Activated naive CD4-positive, alpha-beta T cell treated with anti-CD3 and anti-CD28 coated beads for 36 hours (primary cell): ENCODE data around the gene MRPS34. TPM values are rescaled to one million over a fixed set of nuclear protein-coding genes. Genes with fewer than 3 reads are reported as not detected.

Experiments used
- CTCF ChIA-PET: fragments of 350-600 bp; sonication (Branson Sonifier 250); formaldehyde crosslinking; loops from one replicate; lab custom pipeline; 2021; ENCODE audit warnings: antibody characterized with exemption; lab: Charles Lee
- DNase-seq: peaks from one replicate; pipeline ENCODE4 v3.0.0-alpha.2; 2020
- H3K27ac Mint-ChIP-seq: one replicate; pipeline ENCODE4 v1.8.0; 2021; ENCODE audit warnings: mild to moderate bottlenecking, mixed read lengths
- H3K27me3 Mint-ChIP-seq: one replicate; pipeline ENCODE4 v1.8.0; 2021; ENCODE audit warnings: low read depth, mixed read lengths
- H3K36me3 Mint-ChIP-seq: one replicate; pipeline ENCODE4 v1.8.0; 2021; ENCODE audit warnings: low read depth, mixed read lengths
- H3K4me1 Mint-ChIP-seq: one replicate; pipeline ENCODE4 v1.8.0; 2021; ENCODE audit warnings: low read depth, mixed read lengths
- H3K4me3 Mint-ChIP-seq: one replicate; pipeline ENCODE4 v1.8.0; 2021; ENCODE audit warnings: mild to moderate bottlenecking, moderate library complexity, mixed read lengths
- H3K9me3 Mint-ChIP-seq: one replicate; pipeline ENCODE4 v1.8.0; 2021; ENCODE audit warnings: mixed read lengths
- intact Hi-C: fragments of 100-400 bp; cut with micrococcal nuclease; formaldehyde crosslinking; loops from one replicate; pipeline ENCODE4 v1.15.1; 2023
- total RNA-seq, 2 experiments: library from RNA; stranded (reverse); gene quantifications; one replicate each; pipeline ENCODE4 v1.2.3, GENCODE V29; 2021

The MRPS34 gene
- total RNA-seq, 2 experiments from 2014 or later: 122 to 138 TPM

- intact Hi-C loops: no loop called here
- Mint-ChIP-seq H3K4me1 (peaks cover 3% of the 10 kb centered on the region), H3K27me3 (no peaks in the 10 kb centered on the region), H3K27ac (no peak overlapping the region), H3K4me3 (no peak overlapping the region), H3K36me3 (peaks cover 3% of the 10 kb centered on the region), H3K9me3 (no peaks in the 10 kb centered on the region)
- CTCF ChIA-PET: no interaction called here
- no peak for DNase-seq
Observed at GRCh38 chr16:1762196-1762878, 10.6 kb downstream of the MRPS34 start.

GRCh38 chr16:1761751-1762150, 11.2 kb downstream of the MRPS34 start:
- Mint-ChIP-seq H3K27ac (no peak overlapping the region), H3K9me3 (no peaks in the 10 kb centered on the region)

GRCh38 chr16:1760911-1761310, 12.0 kb downstream of the MRPS34 start:
- H3K27ac Mint-ChIP-seq: no peak overlapping the region
- no peak overlapping the region for H3K4me3 Mint-ChIP-seq
- H3K27me3 Mint-ChIP-seq: no peaks in the 10 kb centered on the region
- DNase-seq: no peak
- intact Hi-C loops: no loop called here
- peaks cover 3% of the 10 kb centered on the region for H3K36me3 Mint-ChIP-seq
- CTCF ChIA-PET: no interaction called here
- H3K9me3 Mint-ChIP-seq: no peaks in the 10 kb centered on the region
- H3K4me1 Mint-ChIP-seq: peaks cover 10% of the 10 kb centered on the region

More at GRCh38 chr16:1761751-1762150, 11.2 kb downstream of the MRPS34 start:
- DNase-seq: no peak
- CTCF ChIA-PET: no interaction called here
- no peak overlapping the region for H3K4me3 Mint-ChIP-seq
- no peaks in the 10 kb centered on the region for H3K27me3 Mint-ChIP-seq
- peaks cover 3% of the 10 kb centered on the region for H3K36me3 Mint-ChIP-seq
- intact Hi-C loops: no loop called here
- peaks cover 8% of the 10 kb centered on the region for H3K4me1 Mint-ChIP-seq

- H3K36me3 Mint-ChIP-seq: peaks cover 3% of the 10 kb centered on the region
- no peaks in the 10 kb centered on the region for H3K27me3 Mint-ChIP-seq
- H3K4me3 Mint-ChIP-seq: no peak overlapping the region
- no peak for DNase-seq
- CTCF ChIA-PET: no interaction called here
- intact Hi-C loops: no loop called here
- no peaks in the 10 kb centered on the region for H3K9me3 Mint-ChIP-seq
- H3K27ac Mint-ChIP-seq: no peak overlapping the region
- H3K4me1 Mint-ChIP-seq: peaks cover 10% of the 10 kb centered on the region
Observed at GRCh38 chr16:1759511-1759910, 13.4 kb downstream of the MRPS34 start.

- Mint-ChIP-seq H3K4me3 (no peak overlapping the region), H3K4me1 (peaks cover 10% of the 10 kb centered on the region), H3K27ac (no peak overlapping the region), H3K9me3 (no peaks in the 10 kb centered on the region), H3K27me3 (no peaks in the 10 kb centered on the region), H3K36me3 (peaks cover 3% of the 10 kb centered on the region)
- intact Hi-C loops: no loop called here
- CTCF ChIA-PET: no interaction called here
- DNase-seq: no peak
Observed at GRCh38 chr16:1758923-1759322, 14.0 kb downstream of the MRPS34 start.

- Mint-ChIP-seq H3K4me1 (peaks cover 10% of the 10 kb centered on the region), H3K36me3 (peaks cover 3% of the 10 kb centered on the region), H3K27me3 (no peaks in the 10 kb centered on the region), H3K4me3 (no peak overlapping the region), H3K9me3 (no peaks in the 10 kb centered on the region), H3K27ac (no peak overlapping the region)
- CTCF ChIA-PET: no interaction called here
- no peak for DNase-seq
- intact Hi-C loops: no loop called here
Observed at GRCh38 chr16:1757714-1758461, 15.0 kb downstream of the MRPS34 start.

GRCh38 chr16:1754204-1754603, 18.7 kb downstream of the MRPS34 start:
- Mint-ChIP-seq H3K27me3 (no peaks in the 10 kb centered on the region), H3K9me3 (no peaks in the 10 kb centered on the region), H3K4me1 (peaks cover 10% of the 10 kb centered on the region), H3K27ac (no peak overlapping the region), H3K36me3 (peaks cover 2% of the 10 kb centered on the region), H3K4me3 (no peak overlapping the region)
- intact Hi-C loops: no loop called here
- CTCF ChIA-PET: no interaction called here
- no peak for DNase-seq

GRCh38 chr16:1752853-1753252, 20.1 kb downstream of the MRPS34 start:
- intact Hi-C loops: no loop called here
- CTCF ChIA-PET: interaction anchor here (0.6 kb wide), 1 partner anchor 22 kb away, joined by 3 read pairs; no protein-coding TSS in a partner anchor

GRCh38 chr16:1751946-1752345, 21.0 kb downstream of the MRPS34 start:
- CTCF ChIA-PET: no interaction called here
- Mint-ChIP-seq H3K4me3 (no peak overlapping the region), H3K36me3 (peaks cover 2% of the 10 kb centered on the region)

More at GRCh38 chr16:1752853-1753252, 20.1 kb downstream of the MRPS34 start:
- Mint-ChIP-seq H3K36me3 (peaks cover 2% of the 10 kb centered on the region), H3K4me3 (no peak overlapping the region), H3K9me3 (no peaks in the 10 kb centered on the region), H3K27ac (no peak overlapping the region), H3K4me1 (peaks cover 10% of the 10 kb centered on the region), H3K27me3 (no peaks in the 10 kb centered on the region)
- no peak for DNase-seq

GRCh38 chr16:1749152-1750117, 23.5 kb downstream of the MRPS34 start:
- Mint-ChIP-seq H3K27ac (no peak overlapping the region), H3K36me3 (peaks cover 4% of the 10 kb centered on the region), H3K9me3 (no peaks in the 10 kb centered on the region), H3K4me3 (no peak overlapping the region), H3K27me3 (no peaks in the 10 kb centered on the region), H3K4me1 (no peaks in the 10 kb centered on the region)
- DNase-seq: no peak
- CTCF ChIA-PET: interaction anchor here (0.8 kb wide), 1 partner anchor 25 kb away, joined by 3 read pairs; no protein-coding TSS in a partner anchor
- intact Hi-C loops: no loop called here

More at GRCh38 chr16:1751946-1752345, 21.0 kb downstream of the MRPS34 start:
- intact Hi-C loops: no loop called here
- H3K9me3 Mint-ChIP-seq: no peaks in the 10 kb centered on the region
- DNase-seq: no peak
- no peaks in the 10 kb centered on the region for H3K27me3 Mint-ChIP-seq
- peaks cover 3% of the 10 kb centered on the region for H3K4me1 Mint-ChIP-seq
- H3K27ac Mint-ChIP-seq: no peak overlapping the region

- Mint-ChIP-seq H3K9me3 (no peaks in the 10 kb centered on the region), H3K27me3 (no peaks in the 10 kb centered on the region), H3K4me1 (no peaks in the 10 kb centered on the region), H3K36me3 (peaks cover 4% of the 10 kb centered on the region), H3K27ac (no peak overlapping the region), H3K4me3 (no peak overlapping the region)
- no peak for DNase-seq
- intact Hi-C loops: no loop called here
- CTCF ChIA-PET: no interaction called here
Observed at GRCh38 chr16:1747934-1748333, 25.0 kb downstream of the MRPS34 start.

GRCh38 chr16:1746693-1747195, 26.2 kb downstream of the MRPS34 start:
- intact Hi-C loops: no loop called here
- no peak overlapping the region for H3K4me3 Mint-ChIP-seq
- no peak for DNase-seq
- H3K4me1 Mint-ChIP-seq: no peaks in the 10 kb centered on the region
- no peaks in the 10 kb centered on the region for H3K27me3 Mint-ChIP-seq
- no peaks in the 10 kb centered on the region for H3K9me3 Mint-ChIP-seq
- peaks cover 2% of the 10 kb centered on the region for H3K36me3 Mint-ChIP-seq
- H3K27ac Mint-ChIP-seq: no peak overlapping the region
- CTCF ChIA-PET: interaction anchor here (0.6 kb wide), 1 partner anchor 71 kb away, joined by 3 read pairs; no protein-coding TSS in a partner anchor
